GM12892 (cell line): ENCODE measurements around the gene DNAH14.
"Not testable (repeated sequence)": the region's sequence is repeated elsewhere in the genome, so short reads cannot be mapped to it uniquely, and the experiment has no call there.

Experiments
- DNase-seq: peaks from one replicate; pipeline ENCODE4 v3.0.0; 2011; ENCODE audit not compliant: insufficient read length
- FAIRE-seq: peaks from 2 replicates; lab custom pipeline; 2011; peaks lifted over from hg19 to GRCh38; lab: Jason Lieb, UNC
- POLR2A ChIP-seq: IDR thresholded peaks from 2 replicates; pipeline ENCODE4 v1.6.1; 2011; ENCODE audit warnings: low read depth, low read length, control low read depth
- POLR2AphosphoS5 ChIP-seq: IDR thresholded peaks from 2 replicates; pipeline ENCODE4 v1.6.1; 2011; ENCODE audit warnings: low read depth, low read length, control low read depth
- TAF1 ChIP-seq: IDR thresholded peaks from 2 replicates; pipeline ENCODE4 v1.6.1; 2011; ENCODE audit warnings: low read depth, mild to moderate bottlenecking, control low read depth, low read length, borderline replicate concordance

DNAH14 gene

DNA sequence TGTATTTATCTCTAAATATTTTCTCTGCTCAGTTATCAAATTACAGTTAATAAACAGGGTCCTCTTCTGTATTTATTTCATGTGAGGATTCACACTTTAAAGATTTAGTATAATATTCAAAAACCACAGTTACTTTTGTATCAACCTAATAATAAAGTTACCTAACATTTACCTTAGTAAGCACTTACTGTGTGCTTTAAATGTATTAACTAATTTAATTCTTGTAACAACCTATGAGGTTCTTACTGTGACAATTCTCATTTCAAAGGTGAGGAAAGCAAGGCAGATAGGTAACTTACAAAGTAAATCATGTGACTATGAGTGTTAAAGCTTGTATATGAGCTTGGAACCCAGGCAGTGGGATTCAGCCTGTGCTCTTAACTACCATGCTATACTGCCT is 30.2 kb downstream of the DNAH14 start:
- DNase-seq (no peak), FAIRE-seq (no peak)

DNA sequence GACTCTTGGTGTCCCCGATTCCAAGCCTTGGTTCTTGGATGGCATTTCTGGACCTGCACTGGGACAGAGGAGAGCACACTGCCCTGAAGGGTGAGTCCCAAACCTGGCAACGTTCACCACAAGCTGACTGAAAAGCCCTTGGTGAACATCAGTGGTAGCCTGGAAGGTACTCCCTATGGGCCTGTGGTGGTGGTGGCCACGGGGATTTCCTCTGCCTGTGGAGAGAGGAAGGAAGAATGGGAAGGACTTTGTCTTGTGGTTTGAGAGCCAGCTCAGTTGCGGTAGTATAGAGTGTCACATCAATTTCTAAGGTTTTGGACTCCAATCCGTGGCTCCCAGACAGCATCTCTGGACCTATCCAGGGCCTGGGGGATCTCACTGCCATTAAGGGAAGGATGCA is 50.7 kb downstream of the DNAH14 start:
- TF ChIP-seq POLR2A (no peak), POLR2AphosphoS5 (no peak), TAF1 (no peak)
- DNase-seq (no peak), FAIRE-seq (no peak)

More for the DNA sequence above, 30.2 kb downstream of the DNAH14 start:
- TF ChIP-seq POLR2AphosphoS5 (no peak), POLR2A (no peak), TAF1 (no peak)

DNA sequence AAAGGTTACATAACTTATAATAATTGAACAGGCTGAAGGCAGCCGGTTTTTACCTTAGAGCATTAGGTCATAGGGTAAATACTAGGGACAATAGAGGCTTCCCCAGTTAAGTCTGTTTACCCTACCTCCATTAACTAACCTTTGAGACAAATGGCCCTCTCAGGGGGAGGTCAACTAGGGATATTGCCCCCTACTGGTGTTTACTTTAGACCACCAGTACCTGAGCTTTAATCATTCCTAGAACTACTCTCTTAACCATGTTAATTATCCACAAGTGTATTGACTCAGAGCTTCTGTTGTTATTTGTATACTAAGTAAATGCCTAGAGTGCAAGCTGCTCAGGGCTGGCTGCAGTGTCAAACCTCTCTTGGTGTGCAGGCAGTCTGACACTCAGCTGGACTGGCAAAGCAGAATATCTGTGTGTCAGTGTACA is 52.5 kb downstream of the DNAH14 start:
- not testable (repeated sequence) for DNase-seq, FAIRE-seq

GRCh38 chr1:224988042-224988441 is 58.6 kb downstream of the DNAH14 start:
- no peak for TF ChIP-seq POLR2AphosphoS5
- no peak for TF ChIP-seq TAF1
- no peak for TF ChIP-seq POLR2A
- FAIRE-seq = no peak
- no peak for DNase-seq

DNA sequence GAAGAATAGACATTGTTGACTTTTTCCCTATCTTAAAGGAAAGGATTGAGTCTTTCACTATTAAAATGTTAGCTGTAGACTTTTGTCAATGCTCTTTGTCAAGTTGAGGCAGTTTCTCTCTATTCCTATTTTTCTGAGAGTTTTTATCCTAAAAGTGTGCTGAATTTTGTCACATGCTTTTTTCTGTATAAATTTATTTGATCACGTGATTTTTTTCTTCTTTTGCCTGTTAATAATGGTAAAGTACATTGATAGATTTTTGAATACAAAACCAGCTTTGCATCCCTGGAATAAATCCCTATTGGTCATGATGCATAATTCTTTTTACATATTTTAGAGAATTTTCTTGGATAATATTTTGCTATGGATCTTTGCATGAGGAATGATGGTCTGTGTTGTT is 60.1 kb downstream of the DNAH14 start:
- no peak for TF ChIP-seq POLR2AphosphoS5
- no peak for TF ChIP-seq TAF1
- no peak for TF ChIP-seq POLR2A
- no peak for FAIRE-seq

GRCh38 chr1:224991550-224991949 is 62.1 kb downstream of the DNAH14 start:
- DNase-seq, FAIRE-seq: not testable (repeated sequence)

More for the DNA sequence above, 60.1 kb downstream of the DNAH14 start:
- DNase-seq = no peak

DNA sequence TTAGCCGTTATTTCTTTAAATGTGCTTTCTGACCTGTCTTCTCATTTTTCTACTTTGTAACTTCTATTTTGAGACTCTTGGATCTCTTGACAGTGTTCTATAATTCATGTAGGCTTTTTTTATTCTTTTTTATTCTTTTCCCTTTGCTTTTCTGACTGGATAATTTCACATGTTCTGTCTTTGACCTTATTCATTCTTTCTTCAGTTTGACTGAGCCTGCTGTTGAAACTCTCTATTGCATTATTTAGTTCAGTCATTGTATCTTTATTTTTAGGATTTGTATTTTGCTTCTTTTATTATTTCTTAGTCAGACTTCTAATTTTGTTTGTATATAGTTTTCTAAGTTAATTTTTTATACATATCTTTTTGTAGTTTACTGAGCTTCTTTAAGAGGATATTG is 66.1 kb downstream of the DNAH14 start:
- no peak for TF ChIP-seq POLR2A
- no peak for DNase-seq
- FAIRE-seq = no peak

- TF ChIP-seq TAF1 = no peak
- TF ChIP-seq POLR2A = no peak
- no peak for TF ChIP-seq POLR2AphosphoS5
- DNase-seq = no peak
- FAIRE-seq = no peak
Measured at GRCh38 chr1:224996266-224996665, 66.8 kb downstream of the DNAH14 start.

DNA sequence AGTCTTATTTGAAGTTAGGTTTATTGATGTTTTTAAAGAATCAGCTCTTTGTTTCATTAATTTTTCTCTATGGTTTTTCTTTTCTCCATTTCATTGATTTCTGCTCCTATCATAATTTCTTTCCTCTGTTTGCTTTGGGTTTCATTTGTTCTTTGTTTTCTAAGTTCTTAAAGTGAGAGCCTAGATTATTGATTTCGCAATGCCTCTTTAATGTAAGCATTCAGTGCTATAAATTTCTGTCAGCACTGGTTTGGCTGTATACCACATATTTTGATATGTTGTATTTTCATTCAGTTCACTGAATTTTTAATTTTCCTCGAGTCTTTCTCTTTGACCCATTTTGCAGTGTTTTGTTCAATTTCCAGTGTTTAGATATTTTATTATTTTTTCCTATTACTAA is 68.7 kb downstream of the DNAH14 start:
- TF ChIP-seq POLR2AphosphoS5 (no peak), POLR2A (no peak), TAF1 (no peak)
- DNase-seq (no peak), FAIRE-seq (no peak)

DNA sequence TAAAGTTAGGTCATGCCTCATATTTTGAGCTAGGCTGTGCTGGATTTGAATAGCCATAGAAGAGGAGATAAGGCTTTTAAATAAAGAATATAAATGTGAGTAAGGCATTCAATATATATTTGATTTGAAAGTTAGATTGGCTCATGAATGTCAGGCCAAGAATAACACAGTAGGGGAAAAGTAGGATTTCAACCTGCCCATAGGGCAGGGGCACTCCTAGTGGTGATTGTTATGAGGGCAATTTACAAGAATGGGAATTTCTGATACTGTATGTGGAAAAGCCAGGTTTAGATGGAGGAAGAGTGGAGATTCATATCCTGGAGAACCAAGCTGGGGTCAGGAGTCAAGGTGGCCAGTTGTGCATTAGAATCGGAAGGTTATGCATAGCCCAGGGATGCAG is 74.9 kb downstream of the DNAH14 start:
- FAIRE-seq = no peak
- TF ChIP-seq TAF1 (no peak), POLR2A (no peak), POLR2AphosphoS5 (no peak)
- DNase-seq = no peak

- DNase-seq, FAIRE-seq: not testable (repeated sequence)
Measured at GRCh38 chr1:225006352-225006751, 76.9 kb downstream of the DNAH14 start.

- FAIRE-seq = not testable (repeated sequence)
Measured at GRCh38 chr1:225008050-225008449, 78.6 kb downstream of the DNAH14 start.

GRCh38 chr1:225021037-225021436 is 91.6 kb downstream of the DNAH14 start:
- TF ChIP-seq TAF1 (no peak), POLR2AphosphoS5 (no peak), POLR2A (no peak)
- DNase-seq (no peak), FAIRE-seq (no peak)

More at GRCh38 chr1:225008050-225008449, 78.6 kb downstream of the DNAH14 start:
- not testable (repeated sequence) for DNase-seq

DNA sequence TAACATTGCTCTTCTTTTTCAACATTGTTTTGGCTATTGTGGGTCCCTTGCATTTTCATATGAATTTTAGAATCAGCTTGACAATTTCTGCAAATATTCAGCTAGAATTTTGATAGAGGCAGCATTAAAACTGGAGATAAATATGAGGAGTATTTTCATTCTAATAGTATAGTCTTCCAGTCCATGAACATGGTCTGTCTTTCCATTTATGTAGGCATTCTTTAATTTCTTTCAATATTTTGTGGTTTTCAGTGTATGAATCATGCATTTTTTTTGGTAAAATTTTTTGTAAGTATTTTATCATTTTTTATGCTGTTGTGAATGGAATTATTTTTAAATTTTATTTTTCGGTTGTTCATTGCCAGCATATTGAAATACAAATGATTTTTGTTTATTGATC is 97.2 kb downstream of the DNAH14 start:
- TF ChIP-seq TAF1 = no peak
- no peak for TF ChIP-seq POLR2AphosphoS5
- TF ChIP-seq POLR2A = no peak
- DNase-seq (no peak), FAIRE-seq (no peak)

- not testable (repeated sequence) for FAIRE-seq, DNase-seq
Measured at GRCh38 chr1:225036441-225036840, 107.0 kb downstream of the DNAH14 start.
